Stimulated activated naive CD4-positive, alpha-beta T cell (primary cell): ENCODE results near the gene UNCX.

Source experiments
- DNase-seq, 6 experiments: peaks; one replicate each; lab custom pipeline; 2025; lab: John Stamatoyannopoulos, UW

The UNCX gene

DNA sequence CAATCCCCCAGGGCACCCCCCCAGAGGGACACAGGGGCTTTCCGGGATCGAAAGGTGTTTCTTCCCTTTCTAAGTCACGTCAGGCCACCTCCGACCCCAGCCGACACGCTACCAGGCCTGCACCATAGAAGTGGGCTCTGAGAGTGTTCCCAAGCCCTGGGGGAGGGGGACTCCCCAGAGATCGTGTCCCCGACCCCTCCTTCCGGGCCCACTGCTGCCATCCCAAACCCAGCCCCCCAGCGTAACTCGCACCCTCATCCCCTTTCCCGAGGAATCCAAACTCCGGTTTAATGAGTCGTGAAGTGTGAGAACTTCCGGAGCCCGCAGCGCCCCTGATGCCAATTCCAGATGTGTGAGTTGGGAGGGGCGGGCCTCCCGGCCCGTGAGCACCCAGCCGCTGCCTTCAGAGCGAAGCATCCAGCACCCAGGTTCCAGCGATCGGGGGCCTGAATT is 11.3 kb downstream of the UNCX start:
- no peak for DNase-seq

DNA sequence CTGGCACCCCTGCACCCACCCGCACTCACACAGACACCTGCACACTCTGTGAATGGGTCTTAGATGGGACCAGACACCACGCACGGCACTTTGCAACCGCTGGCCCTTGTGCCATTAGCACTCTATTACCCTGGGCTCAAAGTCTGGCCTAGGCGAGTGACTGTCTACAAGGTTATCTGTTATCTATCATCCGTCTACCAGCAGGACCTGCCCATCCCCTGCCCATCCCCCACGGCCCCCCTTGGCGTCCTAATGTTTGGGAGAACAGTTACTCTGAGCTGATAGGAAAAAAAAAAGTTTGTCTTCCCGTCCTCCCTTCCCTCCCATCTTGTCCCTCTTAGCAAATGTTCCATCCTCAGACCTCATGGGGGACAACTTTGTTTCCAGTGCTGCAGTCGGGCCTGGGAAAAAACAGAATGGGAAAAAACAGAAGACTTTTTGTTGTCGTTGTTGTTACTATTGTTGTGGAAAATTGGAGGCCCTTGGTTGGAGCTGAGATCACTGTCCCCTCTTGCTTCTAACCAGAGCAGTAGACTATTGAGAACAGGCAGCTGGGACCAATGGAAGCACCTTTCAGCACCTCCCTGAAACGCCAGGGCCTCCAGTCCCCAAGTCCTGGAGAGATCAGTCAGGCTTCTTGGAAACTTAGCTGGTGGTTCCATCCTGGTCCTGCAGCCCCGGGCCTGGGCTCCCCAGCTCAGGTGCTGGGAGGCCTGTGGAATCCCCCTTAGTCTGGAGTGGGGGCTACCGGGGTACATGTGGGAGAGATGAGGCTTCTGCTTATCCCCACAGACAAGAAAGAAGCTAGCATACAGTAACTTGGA is 12.2 kb downstream of the UNCX start:
- no peak for DNase-seq

DNA sequence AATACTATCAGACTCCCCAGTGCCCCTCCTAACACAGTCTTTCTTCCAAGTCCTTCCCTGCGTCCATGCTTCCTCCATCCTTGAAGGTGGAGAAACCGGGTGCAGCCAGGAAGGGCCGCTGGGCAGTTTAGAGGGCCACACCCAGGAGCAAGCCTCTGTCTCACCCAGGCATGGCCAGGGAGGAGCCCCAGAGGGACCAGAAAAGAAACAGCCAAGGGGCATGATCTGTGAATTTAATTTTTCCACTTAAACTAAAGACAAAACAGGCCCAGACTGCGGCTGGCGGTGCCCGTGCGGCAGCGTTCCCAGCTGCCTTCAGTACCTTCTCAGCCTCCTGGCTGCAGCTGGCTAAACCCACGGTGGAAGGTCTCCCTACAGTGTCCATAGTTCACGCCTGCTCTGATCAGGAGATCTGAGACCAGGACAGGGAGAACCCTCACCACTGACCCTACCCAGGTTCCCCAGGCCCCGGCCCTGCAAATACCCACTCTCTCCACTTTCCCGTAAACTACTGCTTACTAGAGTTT is 12.9 kb downstream of the UNCX start:
- DNase-seq = no peak

DNA sequence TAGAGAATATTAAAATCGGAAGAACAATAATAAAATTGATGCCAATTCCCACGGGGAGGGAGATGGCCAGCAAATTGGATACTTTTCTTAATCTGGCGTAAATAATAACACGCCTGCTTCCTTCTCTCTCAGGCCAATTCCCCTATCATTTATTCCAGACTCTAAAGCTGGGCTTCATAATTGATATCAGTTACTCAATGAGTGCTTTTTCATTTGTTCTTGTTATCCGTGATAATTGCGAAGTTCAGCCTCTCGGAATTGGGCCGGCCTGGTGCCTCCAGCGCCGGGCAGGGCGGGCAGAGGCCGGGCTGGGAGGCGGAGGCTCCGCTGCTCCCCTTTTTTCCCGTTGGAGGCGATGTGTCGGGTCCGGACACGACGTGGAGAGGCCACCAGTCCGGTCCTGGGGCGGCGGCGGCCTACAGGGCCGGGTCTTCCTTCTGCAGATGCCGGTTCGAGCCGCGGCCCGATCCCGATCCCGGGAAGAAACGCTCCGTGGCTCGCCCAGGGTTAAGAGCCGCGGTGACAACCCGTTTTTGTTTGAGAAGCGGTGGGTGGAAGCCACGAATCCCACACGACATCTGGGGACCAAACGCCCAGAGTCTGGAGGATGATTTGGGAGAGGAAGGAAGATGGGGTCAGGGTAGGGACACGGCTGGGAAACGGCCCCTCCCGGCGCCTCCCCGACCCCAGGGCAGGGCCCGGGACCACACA is 13.6 kb downstream of the UNCX start:
- no peak for DNase-seq

DNA sequence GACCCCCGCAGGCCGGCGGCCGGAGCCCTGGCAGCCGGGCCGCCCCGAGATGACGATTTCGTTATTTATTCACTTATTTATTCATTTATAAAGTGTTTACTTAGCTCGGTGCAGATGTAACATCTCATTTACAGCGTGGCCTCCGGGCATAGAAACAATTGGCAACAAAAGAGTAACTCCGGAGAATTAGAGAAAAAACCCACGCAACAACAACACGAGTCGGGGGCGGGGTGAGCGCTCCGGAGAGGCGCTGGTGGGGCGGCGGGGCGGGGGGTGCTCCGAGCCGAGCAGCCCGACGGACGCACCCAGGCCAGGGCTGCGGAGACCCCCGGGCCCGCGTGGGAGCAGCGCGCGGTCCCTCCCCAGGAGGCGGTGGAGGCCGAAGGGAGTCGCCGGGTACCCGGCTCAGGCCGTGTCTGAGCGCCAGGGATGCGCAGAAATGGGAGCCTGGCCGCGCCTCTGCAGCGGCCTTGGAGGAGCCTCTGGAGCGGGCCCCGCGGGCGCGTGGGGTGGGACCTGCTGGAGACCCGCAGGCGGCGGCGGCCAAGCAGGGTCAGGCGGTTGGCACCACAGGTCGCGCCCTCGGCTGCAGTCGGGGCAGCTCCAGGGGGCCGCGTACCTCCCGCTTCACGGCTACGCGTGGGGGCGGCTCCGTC is 14.3 kb downstream of the UNCX start:
- DNase-seq = no peak

DNA sequence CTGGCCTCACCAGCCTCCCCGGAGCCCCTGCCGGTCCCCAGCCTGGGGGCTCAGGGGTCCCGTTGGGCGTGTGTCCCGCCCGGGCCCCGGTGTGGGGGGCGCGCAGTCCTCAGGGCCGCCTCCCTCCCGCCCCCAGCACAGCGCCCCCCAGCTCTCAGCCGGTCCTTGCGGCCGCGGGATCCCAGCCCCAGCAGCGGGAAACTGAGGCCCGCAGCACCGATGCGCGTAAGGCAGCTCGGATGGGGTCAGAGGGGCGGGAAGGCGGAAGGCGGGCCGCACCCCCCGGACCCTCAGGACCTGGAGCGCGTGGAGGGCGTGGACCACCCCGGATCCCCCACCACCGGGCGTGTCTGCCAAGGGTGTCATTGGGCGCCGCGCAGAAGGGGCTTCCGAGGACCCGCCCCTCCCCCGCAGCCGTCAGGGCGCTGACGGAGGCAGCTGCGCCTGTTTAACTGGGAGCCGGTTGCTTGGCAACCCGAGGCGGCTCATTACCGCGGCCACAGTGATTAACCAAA is 14.9 kb downstream of the UNCX start:
- no peak for DNase-seq

DNA sequence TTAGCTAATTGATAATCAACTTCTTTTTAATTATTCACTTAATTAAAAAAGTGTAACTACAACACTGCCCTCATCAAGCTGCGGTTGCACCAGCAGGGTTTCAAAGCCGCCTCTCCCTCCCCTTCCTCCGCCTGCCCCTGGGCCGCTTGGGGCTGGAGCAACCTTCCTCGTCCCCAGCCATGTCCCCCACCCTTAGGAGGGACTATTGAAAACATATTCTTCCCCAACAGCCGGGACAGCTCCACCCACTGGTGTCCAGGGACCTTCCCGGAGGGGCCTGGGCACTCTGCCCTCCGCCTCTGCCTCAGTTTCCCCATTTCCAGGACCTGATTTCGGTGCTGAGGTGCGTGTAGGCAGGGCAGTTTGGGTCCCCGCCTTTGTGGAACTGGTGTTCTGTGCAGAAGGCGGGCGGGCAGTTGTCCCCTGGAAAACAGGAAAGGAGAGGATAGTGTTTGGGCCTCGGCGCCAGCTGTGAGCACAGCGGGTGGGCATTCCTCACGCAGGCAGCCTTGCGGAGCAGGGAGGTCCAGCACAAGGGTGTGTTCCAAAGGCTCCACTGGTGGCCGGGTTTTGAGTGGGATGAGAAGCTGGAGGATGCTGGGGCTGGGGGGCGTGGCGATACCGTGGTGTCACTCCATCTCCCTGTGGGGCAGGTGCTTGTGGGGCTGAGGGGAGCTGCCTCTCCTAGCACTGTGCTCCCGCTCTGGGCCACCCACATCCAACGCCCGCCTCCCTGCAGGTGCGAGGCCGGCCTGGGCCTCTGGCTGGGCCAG is 15.7 kb downstream of the UNCX start:
- DNase-seq = no peak

DNA sequence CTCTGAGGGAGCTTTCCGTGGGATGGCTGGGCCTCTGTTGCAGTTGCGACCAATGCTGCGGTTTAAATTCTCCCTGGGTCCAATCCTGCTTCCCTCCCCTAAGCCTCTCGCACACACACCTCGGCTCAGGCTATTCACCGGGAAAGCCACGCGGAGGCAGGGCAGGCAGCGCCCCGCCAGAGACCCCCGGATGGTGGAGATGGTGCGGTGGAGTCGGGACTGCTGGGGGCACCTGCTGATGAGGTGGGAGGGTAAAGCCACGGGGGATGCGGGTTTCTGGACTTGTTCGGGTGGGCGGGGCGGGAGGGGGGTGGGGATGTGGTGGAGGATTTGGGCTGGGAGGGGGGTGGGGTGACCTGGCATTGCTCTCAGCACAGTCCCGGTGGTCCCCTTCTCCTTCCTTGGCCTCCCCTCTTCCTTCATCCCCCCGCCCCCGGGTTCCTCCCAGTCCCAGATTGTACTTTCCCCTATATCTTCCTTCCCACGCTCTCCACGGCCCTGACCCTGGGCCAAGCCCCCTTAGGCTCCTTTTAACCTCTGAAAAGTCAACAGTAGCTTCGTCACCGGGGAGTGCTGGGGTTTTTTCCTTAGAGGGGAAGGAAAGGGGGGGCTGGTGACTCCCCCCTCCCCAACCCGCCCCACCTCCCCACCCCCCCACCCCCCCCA is 16.4 kb downstream of the UNCX start:
- no peak for DNase-seq

DNA sequence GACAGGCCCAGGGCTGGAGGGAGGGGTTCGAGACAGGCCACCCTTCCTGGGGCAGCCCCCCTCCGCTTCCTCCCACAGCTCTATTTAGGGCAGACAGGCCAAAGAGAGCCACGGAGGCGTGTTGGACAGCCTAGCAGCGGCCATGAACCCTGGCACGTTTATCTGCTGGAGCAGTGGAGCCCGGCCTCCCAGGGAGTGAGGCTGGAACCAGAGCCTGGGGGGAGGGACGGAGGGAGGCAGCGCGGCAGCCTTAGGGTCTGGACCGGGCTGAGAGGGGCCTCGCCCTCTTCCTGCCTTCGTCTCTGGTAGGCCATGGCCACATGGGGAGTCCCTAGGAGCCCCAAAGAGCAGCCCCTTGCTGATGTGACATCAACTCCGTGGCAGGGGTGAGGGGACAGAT is 17.1 kb downstream of the UNCX start:
- DNase-seq = no peak

DNA sequence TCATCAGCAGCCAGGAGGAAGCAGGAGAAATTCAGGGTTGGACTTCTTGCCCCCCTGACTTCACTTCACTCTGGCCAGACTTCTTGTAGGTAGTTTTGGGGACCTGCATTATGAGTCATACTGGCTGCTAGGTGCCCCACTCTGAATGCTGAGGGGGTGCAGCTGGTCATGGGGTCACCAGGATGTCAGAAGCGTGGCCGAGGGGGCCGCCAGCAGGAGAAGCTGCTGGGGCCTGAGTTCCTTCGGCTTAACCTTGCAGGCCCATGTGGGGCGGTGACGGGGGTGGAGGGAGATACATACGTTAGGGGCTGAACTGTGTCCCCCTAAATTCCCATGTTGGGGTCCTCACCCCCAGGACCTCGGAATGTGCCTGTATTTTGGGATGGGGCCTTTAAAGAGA is 18.2 kb downstream of the UNCX start:
- DNase-seq = no peak

DNA sequence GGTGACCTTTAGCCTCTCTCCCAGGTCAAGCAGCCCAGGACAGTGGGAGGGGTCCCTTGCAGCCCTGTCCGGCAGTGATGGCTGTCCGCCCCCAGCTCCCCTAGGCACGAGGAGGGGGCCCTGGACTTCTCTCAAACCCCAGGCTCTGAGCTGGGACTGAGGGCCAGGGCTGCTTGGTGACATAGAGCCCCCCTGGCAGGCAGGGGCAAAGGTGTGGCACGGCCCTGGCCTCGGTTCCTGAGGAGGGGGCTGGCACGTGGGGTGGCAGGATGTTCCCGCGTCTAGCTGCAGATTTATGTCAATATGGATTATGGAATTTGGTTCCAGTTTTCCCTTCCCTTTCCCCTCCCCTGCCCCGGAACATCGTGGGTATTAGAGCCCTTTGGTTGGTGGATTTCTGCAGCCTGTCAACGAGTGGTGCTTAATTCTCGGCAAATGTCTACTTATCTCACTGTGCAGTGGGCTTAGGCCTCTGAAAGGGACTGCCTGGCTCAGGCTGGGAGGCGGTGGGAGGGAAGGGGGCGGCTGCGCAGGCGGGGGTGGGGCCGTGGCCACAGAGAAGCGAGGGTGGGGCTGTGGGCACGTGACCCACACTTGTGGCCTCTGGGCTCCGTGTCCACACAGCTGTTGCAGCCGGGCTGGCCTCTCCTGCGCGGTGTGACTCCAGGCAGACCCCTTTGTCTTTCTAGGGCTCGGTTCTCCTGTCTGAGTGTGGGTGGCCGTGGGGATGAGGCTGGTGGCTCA is 19.3 kb downstream of the UNCX start:
- DNase-seq = no peak

DNA sequence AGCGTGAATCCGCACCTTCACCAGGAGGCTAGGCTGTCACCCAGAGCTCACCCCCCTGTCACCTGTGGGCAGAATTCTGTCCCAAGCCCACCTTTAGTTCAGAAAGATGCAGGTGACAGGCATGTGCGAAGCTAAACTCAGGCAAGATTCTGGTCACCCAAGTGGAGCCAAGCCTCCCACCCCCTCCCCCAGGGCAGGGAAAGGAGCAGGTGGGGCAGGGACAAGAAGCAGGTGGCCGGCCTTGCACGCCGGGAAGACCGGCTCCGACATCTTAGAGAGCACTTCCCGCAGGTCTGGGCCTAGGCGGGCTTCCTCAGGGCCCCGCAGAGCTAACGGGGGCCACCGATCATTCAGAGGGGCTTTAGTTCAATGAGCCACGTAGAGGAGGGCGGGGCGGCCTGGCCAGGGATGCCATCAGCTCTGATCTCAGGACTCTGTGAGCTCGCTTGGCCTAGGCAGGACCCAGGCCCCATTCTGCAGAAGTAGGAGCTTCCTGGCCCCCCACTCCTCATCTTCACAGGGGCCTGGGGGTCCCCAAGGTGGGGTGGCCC is 19.9 kb downstream of the UNCX start:
- DNase-seq = no peak

DNA sequence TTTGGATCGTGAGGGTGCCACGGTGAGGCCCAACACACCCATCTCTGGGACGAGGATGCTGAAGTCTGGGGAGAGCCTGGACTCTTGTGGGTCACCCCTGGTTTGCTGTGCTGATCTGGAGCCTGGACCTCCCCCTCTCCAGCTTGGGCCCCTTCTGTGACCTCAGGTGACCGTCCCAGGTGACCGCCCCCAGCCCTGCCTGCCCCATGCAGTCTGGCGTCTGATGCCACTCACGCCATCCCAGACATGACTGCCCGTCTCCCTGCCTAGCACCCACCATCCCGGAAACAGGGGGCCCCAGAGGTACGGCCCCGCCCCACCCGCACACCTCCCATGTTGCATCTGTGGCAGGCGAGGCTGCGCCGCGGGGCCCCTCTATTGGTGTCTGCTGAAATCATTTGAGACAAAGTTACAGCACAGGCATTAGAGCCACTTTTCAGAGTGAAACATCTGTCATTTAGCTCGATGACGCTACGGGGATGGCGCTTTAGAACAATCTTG is 21.1 kb downstream of the UNCX start:
- no peak for DNase-seq

DNA sequence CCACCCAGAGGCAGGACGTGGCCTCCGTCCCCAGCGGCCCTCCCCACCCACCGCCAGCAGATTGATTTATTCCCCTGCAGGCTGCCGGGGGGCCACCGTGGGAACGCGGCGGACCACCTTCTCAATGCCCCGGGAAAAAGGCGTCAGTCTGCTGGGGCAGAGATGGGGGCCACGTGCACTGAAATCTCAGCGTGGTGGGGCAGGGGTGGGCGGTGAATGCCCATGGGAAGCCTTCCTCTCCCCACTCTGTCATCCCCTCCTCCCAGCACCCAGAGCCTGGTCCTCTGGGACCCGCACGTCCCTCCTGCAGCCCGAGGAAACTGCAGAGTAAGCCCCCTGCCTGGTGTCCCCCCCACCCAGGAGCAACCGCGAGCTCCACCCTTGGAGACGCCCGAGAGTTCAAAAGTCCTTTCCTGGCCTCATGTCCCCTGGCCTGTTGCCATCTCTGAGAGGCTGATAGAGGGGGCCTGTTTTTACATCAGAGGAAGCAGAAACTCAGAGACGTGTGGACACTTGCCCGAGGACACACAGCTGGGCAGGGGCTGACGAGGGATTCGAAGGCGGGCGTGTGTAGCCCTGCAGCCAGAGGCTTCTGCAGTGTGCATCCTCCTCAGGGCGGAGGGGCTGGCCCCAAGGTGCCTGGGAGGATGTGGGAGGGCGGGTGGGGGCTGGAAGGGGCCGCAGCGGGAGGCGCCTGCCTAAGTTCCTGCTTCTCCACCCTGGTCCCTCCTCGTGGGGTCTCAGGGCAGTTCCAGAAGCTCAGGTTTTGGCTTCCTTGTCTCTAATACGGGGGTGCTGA is 21.8 kb downstream of the UNCX start:
- DNase-seq = no peak

DNA sequence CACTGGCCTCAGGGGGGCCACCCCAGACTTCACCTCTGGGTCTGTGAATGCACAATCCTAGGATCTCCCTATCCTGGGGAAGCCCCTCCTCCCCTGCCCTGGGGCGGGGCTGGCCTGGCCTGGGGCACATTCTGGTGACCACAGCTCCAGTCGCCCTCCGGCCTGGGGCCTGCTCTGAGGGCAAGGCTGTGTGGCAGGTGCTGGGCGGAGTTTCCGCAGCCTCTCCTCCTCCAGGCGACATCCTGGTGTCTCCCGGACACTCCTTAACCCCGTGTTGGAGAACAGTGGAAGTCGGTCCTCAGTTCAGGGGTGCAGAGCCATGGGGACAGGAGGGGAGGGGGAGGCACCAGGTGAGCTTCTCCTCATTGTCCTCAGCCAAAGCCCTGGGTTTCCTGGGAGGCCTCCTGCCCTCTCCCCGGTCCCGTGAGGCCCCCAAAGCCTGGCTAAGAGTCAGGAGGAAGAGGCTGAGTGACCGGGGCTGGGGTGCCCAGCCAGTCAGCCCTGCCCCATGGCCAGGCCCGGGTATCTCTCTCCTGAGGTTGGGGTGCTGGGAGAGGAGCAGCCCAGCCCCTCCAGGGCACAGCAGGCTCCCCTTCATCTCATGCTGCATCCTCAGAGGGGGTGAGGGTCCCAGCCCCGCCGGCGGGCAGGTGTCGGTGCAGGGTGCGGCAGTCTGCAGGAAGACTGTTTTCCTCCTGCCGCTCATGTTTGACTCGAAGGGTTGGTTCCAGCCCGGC is 22.6 kb downstream of the UNCX start:
- DNase-seq = no peak

DNA sequence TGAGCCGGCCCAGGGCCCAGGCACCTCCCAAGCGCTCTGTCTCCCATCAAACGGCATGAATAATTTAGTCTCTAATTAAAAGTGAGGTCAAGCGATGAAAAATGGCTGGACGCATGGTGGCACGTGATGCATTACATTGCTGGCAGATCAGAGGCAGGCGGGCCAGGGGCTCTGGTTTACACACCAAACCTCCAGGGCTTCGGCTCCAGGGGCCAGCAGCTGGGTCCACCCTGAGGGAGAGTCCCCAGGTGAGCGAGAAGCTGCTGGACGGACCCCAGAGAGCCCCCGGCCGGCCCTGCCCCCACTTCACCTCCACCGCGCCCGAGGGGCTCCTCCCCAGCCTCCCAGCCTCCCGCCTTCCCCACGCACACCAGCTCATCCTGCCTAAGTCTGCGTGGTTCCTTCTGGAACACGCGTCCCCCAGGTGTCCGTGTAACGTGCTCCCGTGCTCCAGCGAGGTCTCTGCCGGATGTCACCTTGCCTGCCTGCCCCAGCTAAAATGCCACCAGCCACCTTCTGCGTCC is 23.2 kb downstream of the UNCX start:
- DNase-seq = no peak

DNA sequence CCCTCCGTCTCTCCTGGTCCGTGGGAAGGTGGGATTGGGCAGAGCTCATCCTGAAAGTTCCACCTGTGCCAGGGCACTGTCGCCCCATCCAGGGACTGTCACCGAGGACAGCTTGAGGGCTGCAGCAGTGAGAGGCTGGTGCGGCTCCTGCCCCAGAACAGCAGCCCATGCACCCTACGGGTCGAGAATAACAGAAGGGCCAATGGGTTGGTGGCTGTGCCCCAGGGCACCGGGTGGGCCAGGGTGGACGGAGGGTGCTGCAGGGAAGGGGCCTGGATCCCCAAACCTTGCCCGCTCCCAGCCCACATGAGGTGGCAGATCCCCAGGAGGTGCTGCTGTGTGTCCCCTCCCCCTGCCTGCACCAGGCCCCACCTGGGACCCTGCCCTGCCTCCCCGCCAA is 23.9 kb downstream of the UNCX start:
- no peak for DNase-seq

DNA sequence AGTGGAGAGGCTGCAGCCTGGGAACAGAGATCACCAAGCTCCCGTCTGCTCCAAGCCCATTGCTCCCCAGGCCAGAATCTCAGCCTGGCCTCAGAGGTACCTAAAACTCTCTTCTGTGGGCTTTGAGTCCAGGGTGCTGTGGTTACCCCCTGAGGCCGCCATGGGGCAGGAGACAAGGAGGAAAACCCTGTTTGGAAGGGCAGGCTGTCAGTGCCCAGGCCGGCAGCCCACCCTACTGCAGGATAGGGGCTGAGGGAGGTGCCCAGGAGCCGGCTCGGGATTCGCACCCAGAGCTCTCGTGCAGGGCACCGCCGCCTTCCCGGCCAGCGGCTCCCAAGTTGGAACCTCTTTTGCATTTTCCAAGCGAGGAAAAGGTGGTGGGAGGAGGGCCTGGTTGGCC is 24.5 kb downstream of the UNCX start:
- no peak for DNase-seq
